ENCODE results near the gene FAM222B. TPM values are rescaled to one million over a fixed set of nuclear protein-coding genes. Genes with fewer than 3 reads are reported as not detected.
A peak's percentile ranks its signal among the peaks of the same experiment; 100 is the strongest.

The FAM222B gene, protein sequence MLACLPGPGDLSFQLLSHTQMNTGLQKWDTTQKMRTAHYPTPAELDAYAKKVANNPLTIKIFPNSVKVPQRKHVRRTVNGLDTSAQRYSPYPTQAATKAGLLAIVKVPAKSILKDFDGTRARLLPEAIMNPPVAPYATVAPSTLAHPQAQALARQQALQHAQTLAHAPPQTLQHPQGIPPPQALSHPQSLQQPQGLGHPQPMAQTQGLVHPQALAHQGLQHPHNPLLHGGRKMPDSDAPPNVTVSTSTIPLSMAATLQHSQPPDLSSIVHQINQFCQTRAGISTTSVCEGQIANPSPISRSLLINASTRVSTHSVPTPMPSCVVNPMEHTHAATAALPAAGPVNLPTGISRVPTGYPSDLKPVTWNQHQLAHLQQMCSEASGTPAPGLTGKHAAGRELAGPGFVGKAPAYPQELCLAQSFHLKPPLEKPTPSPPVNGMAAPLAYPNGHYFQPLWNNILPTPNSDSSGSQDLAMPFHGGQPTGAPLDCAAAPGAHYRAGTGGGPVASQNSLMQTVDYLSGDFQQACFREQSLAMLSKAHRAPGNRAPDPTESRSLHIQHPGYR
- total RNA-seq (ENCODE audit: low replicate concordance): 7.1 and 17.7 TPM in 2 replicates

DNA sequence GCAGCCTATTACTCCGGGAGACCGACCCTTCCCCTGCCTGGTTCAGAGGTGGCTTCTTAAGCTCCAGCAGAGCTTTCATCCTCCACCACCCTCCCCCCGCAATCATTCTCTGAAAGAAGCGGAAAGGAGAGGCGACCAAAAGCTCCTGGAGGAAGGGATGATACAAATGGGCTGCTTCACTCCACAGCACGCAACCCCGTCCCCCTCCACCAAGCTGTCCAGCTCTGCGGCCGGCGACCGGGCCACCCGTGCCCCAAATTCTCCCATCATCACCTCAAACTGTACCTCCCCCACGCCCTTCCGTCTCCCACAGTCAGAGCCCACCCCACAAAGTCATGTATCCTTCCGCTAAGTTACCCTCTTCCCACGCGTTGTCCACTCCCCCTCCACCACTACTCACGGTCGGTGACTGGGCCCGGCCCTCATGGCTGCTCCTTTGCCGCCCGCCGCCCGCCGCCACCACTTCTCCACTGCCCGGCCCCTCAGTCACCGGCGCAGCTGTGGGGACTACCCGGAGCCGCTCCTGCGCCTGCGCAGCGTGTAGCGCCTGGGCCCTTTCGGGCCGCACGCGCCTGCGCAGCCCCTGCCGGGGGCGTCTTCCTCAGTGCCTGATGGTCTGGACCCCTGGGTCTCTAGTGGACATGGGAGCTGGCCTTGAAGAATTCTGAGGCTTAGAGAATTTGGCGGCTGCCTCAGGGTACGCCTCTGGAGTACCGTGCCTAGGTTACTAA, at the start of gene FAM222B:
Gene FAM222B, minus strand, starts transcription at position 509 of the 731 bp plus-strand sequence. CDS start 76,123 bp downstream, outside the sequence.
- no peak for TF ChIP-seq EZH2phosphoT487 (IDR thresholded peaks at IDR 0.05)
- no peak for TF ChIP-seq EZH2 (IDR thresholded peaks at IDR 0.05)
- TF ChIP-seq, protein P1, sequence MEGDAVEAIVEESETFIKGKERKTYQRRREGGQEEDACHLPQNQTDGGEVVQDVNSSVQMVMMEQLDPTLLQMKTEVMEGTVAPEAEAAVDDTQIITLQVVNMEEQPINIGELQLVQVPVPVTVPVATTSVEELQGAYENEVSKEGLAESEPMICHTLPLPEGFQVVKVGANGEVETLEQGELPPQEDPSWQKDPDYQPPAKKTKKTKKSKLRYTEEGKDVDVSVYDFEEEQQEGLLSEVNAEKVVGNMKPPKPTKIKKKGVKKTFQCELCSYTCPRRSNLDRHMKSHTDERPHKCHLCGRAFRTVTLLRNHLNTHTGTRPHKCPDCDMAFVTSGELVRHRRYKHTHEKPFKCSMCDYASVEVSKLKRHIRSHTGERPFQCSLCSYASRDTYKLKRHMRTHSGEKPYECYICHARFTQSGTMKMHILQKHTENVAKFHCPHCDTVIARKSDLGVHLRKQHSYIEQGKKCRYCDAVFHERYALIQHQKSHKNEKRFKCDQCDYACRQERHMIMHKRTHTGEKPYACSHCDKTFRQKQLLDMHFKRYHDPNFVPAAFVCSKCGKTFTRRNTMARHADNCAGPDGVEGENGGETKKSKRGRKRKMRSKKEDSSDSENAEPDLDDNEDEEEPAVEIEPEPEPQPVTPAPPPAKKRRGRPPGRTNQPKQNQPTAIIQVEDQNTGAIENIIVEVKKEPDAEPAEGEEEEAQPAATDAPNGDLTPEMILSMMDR (IDR thresholded peaks at IDR 0.05): no peak
- peaks cover 51% of the 10 kb centered on the region for H3K79me2 ChIP-seq (ENCODE audit: low read depth)
- peaks cover 4% of the 10 kb centered on the region for H3K27me3 Mint-ChIP-seq (ENCODE audit: insufficient read depth, low read depth)

DNA sequence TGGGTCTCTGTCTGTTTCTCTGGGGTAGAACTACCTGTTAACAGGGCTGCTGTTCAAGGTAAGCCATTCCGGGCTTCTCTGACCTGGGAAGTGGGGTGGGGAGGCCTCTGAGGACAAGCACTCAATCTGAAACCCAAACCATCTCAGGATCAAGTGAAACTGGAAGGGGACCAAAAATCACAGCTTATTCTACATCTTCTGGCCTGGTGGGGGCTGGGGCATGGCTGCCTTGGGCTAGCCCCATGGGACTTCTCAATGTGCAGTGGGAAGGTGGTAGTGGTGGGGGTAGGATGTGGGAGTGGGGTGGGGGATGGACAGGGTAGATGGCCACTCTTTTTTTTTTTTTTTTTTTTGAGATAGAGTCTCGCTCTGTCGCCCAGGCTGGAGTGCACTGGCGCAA, 49.4 kb upstream of the FAM222B start:
- Histone ChIP-seq H3K9ac (no peak overlapping the region), H3K4me1 (peaks cover 10% of the 10 kb centered on the region), H4K20me1 (ENCODE audit: low read depth) (peaks cover 75% of the 10 kb centered on the region), H3K36me3 (no peaks in the 10 kb centered on the region), H3F3A (ENCODE audit: low read depth) (peaks cover 12% of the 10 kb centered on the region), H3K4me2 (no peak overlapping the region), H3K27me3 (no peaks in the 10 kb centered on the region), H3K4me3 (no peak overlapping the region), H3K9me3 (ENCODE audit: low read depth) (no peaks in the 10 kb centered on the region), H3K27ac (no peak overlapping the region), H2AFZ (replicated peaks) (no peak overlapping the region), H3K79me2 (ENCODE audit: low read depth) (peaks cover 51% of the 10 kb centered on the region)
- Mint-ChIP-seq H3K4me3 (no peak overlapping the region), H3K9me3 (peaks cover 3% of the 10 kb centered on the region), H3K36me3 (peaks cover 9% of the 10 kb centered on the region), H3K4me1 (peaks cover 63% of the 10 kb centered on the region), H3K27ac (no peak overlapping the region), H3K27me3 (ENCODE audit: insufficient read depth, low read depth) (peaks cover 2% of the 10 kb centered on the region)
- TF ChIP-seq EZH2 (IDR thresholded peaks at IDR 0.05) (no peak), EZH2phosphoT487 (IDR thresholded peaks at IDR 0.05) (no peak)
- TF ChIP-seq, protein P1 (IDR thresholded peaks at IDR 0.05): no peak
- DNase-seq (ENCODE audit: low spot score): no peak

More for the DNA sequence above, at the start of gene FAM222B:
- Histone ChIP-seq H3K4me1 (peaks cover 6% of the 10 kb centered on the region), H4K20me1 (ENCODE audit: low read depth) (no peaks in the 10 kb centered on the region), H3K36me3 (no peaks in the 10 kb centered on the region), H3K27me3 (no peaks in the 10 kb centered on the region), H3F3A (ENCODE audit: low read depth) (peaks cover 19% of the 10 kb centered on the region), H3K9me3 (ENCODE audit: low read depth) (no peaks in the 10 kb centered on the region), H3K4me2 (peak within 1 kb of the TSS; percentile 86), H2AFZ (replicated peaks) (peak within 1 kb of the TSS; percentile 92), H3K27ac (no peak within 1 kb of the TSS), H3K4me3 (peak within 1 kb of the TSS; percentile 90), H3K9ac (peak within 1 kb of the TSS; percentile 77)
- Mint-ChIP-seq H3K36me3 (peaks cover 2% of the 10 kb centered on the region), H3K9me3 (no peaks in the 10 kb centered on the region), H3K4me1 (peaks cover 9% of the 10 kb centered on the region), H3K4me3 (peak within 1 kb of the TSS; percentile 94), H3K27ac (peak within 1 kb of the TSS; percentile 92)
- peak; percentile 97 for DNase-seq (ENCODE audit: low spot score)

DNA sequence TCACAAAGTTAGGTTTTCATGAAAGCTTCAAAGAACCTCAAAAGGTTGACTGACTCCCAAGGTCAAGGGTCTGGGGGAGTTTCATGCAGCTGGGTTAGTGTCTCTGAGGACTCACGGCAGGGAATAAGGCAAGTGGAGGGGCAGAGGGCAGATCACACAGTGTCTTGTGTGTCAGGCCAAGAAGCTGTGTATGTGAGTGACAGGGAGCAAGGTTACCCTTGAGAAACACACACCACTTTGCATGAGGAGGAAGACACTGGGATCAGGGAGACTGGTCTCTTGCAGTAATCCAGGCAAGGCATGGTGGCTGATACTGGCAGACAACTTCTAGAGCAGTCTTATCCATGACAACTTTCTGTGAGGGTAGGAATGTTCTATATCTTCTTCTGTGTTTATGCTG, 48.6 kb upstream of the FAM222B start:
- Histone ChIP-seq H2AFZ (replicated peaks) (no peak overlapping the region), H3K4me1 (peaks cover 8% of the 10 kb centered on the region), H3K79me2 (ENCODE audit: low read depth) (peaks cover 43% of the 10 kb centered on the region), H3K36me3 (no peaks in the 10 kb centered on the region), H3K27me3 (no peaks in the 10 kb centered on the region), H3K4me2 (no peak overlapping the region), H3K9me3 (ENCODE audit: low read depth) (no peaks in the 10 kb centered on the region), H3K27ac (no peak overlapping the region), H3F3A (ENCODE audit: low read depth) (peaks cover 4% of the 10 kb centered on the region), H4K20me1 (ENCODE audit: low read depth) (peaks cover 75% of the 10 kb centered on the region), H3K9ac (no peak overlapping the region), H3K4me3 (no peak overlapping the region)
- peak overlapping the region; percentile 91 for H3K27ac Mint-ChIP-seq
- H3K4me1 Mint-ChIP-seq: peaks cover 56% of the 10 kb centered on the region
- H3K9me3 Mint-ChIP-seq: peaks cover 3% of the 10 kb centered on the region
- H3K36me3 Mint-ChIP-seq: peaks cover 9% of the 10 kb centered on the region
- TF ChIP-seq, protein P1 (IDR thresholded peaks at IDR 0.05): no peak
- TF ChIP-seq EZH2 (IDR thresholded peaks at IDR 0.05) (no peak), EZH2phosphoT487 (IDR thresholded peaks at IDR 0.05) (no peak)
- peak overlapping the region; percentile 56 for H3K4me3 Mint-ChIP-seq
- no peak for DNase-seq (ENCODE audit: low spot score)
- H3K27me3 Mint-ChIP-seq (ENCODE audit: insufficient read depth, low read depth): peaks cover 5% of the 10 kb centered on the region
